HG03342 (cell line): ENCODE results near the gene DPP4.
"Not testable (repeated sequence)": the region's sequence is repeated elsewhere in the genome, so short reads cannot be mapped to it uniquely, and the experiment has no call there.

ENCODE experiments used
- ATAC-seq: cut with Tn5 transposase; IDR thresholded peaks from one replicate; pipeline ENCODE4 v1.9.1; 2021; ENCODE audit warnings: mild to moderate bottlenecking, moderate library complexity; ENCODE audit not compliant: unreplicated experiment

DPP4 gene

DNA sequence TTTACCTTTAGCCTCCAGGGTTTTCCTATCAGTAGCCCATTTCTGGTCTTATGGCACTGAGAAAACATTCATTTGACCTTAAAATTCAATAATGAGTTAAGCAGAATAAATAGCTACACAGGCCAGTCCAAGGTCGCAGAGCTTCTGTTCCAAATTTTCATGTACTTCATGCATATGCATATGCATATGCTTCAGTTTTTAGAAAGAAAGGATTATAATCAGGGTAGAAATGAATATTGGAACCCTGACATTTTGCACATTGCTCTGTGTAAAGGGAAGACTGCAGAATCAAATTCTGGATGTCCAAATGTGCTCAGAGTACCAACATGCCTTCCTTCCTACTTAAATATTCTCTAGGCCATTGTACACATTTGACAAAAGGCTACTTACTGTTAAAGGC is 104.9 kb downstream of the DPP4 start:
- ATAC-seq = no peak

DNA sequence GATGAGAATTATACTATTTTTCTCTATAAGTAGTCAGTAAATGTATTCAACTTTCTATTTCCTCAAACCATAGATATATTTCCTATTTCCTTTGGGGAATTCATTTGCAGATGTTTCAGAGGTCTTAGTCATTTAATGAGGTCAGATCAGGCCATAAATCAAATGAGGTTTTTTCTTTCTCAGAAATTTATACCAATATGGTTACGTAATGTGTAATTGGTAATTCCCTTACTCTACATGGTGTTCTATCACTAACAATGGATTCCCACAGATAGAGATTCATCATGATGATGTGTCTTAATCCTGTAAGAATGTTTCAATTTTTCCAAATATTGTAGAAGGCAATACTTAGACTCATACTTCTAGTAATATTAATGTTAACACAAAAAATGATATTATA is 108.0 kb downstream of the DPP4 start:
- no peak for ATAC-seq

DNA sequence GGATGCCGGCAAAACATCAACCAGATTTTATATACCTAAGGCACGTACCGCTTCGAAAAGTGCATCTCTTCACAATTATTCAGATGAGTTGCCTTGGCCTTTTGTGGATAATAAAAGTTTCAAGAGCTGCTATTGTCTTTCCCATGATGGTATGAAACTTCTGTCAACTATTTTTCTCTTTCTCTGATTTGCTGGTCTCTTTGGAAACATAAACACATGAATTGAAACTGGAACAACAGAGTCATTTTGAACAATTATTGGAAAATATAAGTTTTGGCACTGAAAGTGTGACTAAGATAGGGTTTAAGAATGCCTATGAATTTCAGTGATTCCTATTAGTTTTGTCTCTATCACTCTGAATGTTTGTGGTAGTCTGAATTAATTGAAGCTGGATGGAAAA is 109.9 kb downstream of the DPP4 start:
- ATAC-seq = no peak

DNA sequence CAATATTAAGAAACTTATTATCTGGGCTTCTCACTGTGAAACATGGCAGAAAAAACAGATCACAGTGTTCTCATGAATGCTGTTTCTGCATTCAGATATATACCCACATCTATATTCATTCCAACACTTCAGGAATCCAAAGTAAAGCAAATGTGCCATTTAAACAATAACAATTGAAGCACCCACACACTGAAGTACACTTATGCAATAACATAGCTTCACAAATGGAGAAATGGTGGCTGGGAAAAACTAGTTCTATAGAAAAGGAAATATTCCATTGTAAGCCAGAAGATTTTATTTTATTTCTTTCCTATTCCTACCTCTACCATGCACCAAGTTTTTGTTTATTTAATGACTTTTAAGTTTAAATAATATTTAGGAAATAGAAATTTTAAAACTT is 111.9 kb downstream of the DPP4 start:
- no peak for ATAC-seq

DNA sequence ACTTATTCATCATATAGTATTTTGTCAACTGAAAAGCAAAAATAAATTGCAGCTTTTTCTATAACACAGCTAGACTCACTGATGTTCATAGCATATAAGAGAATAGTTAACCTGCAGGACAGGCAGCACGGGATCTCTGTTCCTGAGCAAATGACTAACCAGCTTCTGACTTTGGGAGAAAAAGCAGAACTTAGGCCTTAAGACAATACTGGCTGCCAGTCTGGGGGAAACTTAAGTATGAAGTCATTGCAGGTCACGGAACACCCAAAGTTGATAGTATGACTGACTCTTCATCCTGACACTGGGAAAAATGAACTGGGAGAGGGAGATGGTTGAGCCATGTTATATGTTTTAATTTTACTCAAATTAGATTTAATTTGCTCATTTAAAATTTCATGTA is 113.0 kb downstream of the DPP4 start:
- no peak for ATAC-seq

DNA sequence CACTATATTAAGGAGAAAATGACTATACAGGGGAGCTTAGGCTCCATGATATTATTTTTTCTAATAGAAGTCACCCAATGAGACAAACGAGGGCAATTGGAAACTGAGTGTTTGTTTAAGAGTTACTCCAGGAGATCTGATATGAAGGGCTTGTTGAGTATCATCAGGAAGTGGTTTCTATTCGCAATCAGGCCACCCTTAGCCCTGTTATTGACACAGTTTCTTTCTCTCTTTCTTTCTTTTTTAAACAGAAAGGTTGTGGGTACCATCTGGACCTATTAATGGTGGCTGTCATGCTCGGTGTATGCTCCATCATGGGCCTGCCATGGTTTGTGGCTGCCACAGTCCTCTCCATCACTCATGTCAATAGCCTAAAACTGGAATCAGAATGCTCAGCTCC is 117.3 kb downstream of the DPP4 start:
- ATAC-seq = no peak

DNA sequence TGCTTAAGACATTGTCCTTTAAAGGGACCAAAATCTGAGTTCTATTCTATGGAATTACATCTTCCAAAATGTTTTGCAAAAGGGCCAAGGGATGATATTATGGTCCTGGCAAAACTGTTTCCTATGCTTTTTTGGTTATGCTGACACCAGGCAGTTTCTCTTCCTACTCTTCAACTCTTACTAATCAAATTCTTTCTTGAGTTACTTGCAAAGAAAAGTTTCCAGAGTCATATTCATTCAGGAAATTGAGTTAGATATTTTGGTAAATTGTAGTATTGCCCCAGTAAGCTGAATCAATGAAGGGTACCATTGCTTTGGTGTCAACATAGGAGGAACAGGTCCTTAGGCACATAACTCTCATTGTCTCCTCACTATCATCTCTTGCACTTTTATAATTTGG is 118.8 kb downstream of the DPP4 start:
- ATAC-seq = no peak

DNA sequence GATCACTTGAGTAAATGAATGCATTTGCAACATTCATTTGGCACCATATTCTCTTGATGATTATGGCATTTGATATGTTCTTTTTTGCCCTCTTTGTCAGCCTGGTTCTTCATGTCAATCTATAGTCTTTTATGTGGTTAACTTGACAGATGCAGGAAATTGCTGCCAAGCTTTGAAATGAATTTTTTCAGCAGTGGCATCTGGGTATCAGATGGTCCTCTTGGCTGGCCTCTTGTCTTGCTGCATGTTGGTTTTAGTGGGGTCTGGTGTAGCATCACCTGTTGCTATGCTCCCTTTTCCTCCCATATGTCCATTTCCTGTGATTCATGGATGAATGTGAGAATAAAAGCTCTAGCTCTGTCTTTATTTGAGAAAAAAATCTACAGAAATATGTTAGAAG is 119.9 kb downstream of the DPP4 start:
- ATAC-seq = no peak

DNA sequence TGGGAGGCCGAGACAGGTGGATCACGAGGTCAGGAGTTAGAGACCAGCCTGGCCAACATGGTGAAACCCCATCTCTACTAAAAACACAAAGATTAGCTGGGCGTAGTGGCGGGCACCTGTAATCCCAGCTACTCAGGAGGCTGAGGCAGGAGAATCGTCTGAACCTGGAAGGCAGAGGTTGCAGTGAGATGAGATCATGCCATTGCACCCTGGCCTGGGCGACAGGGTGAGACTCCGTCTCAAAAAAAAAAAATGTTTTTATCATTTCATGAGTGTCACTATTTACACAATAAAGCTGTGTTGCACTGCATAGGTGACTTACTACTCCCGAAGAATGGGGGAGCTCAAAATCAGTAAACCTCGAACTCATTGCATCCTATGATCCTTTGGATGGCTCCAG is 120.6 kb downstream of the DPP4 start:
- ATAC-seq = not testable (repeated sequence)

DNA sequence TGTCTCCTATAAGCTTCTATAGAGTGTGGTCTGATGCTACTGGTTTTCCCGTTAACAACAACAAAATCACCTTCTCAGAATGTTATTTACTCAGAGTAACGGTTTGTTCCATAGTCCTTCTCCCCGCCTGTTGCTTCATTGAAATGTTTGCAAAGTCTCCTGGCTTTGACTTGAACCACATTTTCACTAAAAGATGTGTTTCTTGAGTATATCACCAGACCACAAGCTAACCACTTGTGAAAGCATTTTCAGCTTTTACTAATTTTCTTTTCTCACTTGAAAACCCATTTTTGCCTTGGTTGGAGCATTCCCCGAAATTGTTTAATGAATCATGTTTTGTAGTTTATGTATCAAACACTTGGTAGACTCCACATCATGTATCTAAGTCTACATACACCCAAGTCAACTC is 121.2 kb downstream of the DPP4 start:
- no peak for ATAC-seq

DNA sequence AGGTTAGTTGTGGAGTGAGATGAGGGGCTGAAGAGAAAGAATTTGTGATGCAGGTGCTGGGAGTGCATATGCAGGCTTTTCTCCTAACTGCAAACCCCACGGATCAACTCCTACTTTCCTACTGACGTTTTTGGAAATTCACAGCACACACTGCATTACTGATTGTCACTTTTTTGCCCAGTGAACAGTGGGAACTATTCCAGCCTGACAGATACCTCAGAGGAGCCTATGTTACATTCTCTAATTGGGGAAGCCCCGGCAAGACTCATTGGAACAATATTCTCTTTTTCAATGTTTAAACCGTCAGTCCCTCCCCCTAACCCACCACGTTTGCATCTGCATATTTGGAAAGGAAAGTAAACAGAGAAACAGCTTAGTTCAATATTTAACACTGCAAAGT is 126.2 kb downstream of the DPP4 start:
- ATAC-seq = no peak

DNA sequence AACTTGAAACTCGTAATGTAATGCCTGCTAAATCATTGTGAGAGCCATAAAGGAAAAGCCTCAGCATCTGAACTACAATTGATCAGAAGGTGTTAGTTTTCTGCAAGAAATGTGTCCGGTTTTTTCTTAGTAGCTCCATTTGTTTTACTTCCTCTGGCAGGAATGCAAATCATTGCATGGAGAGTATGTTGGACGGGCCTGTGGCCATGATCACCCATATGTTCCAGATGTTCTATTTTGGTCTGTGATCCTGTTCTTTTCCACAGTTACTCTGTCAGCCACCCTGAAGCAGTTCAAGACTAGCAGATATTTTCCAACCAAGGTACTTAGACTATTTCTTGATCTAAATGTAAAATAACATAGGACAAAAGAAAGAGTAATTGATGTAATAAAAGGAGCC is 126.6 kb downstream of the DPP4 start:
- no peak for ATAC-seq

DNA sequence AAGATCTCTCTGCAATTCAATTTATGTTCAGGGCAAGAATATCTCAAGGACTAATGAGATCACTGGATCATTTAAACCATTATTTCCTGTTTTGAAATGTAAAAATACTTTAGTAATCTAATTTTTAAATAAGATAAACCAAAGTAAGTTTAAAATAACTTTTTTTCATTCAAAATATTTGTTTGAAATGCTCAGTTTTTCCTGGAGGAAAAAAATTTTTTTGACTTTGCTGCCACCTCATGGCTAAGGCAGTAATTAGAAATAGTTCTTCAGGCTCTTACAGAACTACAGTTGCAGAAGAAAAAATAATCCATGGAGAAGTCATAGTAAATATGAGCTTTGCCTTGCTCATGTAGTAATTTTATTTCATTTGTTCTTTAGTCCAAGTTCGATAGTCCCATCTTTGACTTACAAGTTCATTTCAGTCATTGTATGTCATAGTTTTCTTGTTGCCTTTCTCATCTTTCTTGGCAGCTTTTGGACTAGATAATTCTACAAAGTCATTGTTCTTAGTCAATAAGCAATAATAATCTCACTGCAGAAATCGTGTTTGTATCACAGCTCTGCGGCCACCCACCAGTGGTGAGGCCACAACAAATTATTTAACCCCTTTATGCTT is 127.4 kb downstream of the DPP4 start:
- no peak for ATAC-seq

DNA sequence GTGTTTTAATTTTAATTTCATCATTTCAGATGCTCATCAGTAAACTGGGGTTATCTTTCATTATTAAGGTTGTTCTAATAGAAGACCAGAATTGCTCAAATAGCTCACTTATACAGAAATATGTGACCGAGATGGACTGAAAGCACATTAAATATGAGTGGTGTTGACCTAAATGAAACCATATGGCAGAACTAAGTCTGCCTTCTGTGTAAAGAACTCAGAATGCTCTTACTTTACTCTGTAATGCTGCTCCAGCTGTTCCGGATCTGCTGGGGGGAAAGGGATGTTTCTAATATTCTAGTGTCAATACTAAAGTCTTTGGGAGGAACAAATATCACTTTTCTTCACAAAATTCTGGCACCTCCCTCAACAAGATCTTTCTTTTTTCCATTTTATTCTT is 131.0 kb downstream of the DPP4 start:
- no peak for ATAC-seq
